PC-3 (cell line): ENCODE results near the gene MLANA.

Source experiments
- CTCF ChIP-seq: fragments of 300-600 bp; sonication (generic); conservative IDR thresholded peaks from 2 replicates; pipeline ENCODE4 v1.5.1; 2017; ENCODE audit warnings: antibody characterized with exemption, low read depth, mild to moderate bottlenecking, low read length
- EZH2 ChIP-seq: fragments of 300-600 bp; sonication (generic); IDR thresholded peaks from one replicate; pipeline ENCODE4 v1.6.1; 2017; ENCODE audit warnings: antibody characterized with exemption, mild to moderate bottlenecking, low read length; ENCODE audit not compliant: unreplicated experiment
- EZH2phosphoT487 ChIP-seq: fragments of 300-600 bp; sonication (generic); IDR thresholded peaks from 2 replicates; pipeline ENCODE4 v1.6.1; 2018; ENCODE audit warnings: mild to moderate bottlenecking, antibody characterized with exemption, low read length, borderline replicate concordance

- TF ChIP-seq CTCF, result no peak
- no peak for TF ChIP-seq EZH2
- TF ChIP-seq EZH2phosphoT487, result no peak
Measured at GRCh38 chr9:5854063-5854790, 36.5 kb upstream of the MLANA start.
